Gastrocnemius medialis (tissue), 4 donors: Measurements from ENCODE around the gene SLCO1A2. TPM values are rescaled to one million over a fixed set of nuclear protein-coding genes. Genes with fewer than 3 reads are reported as not detected.

Experiments used
- ATAC-seq, 2 donors: fragments of 150-250 bp; one replicate each; pipeline ENCODE4 v1.9.1; 2016
- DNase-seq, 2 donors: peaks; one replicate each; pipeline ENCODE4 v3.0.0-alpha.2; 2019
- H3K27ac ChIP-seq, 4 donors: fragments of 200-600 bp; sonication (generic); 1 replicate in 1 of 4; 2 replicates in 3 of 4; pipeline ENCODE4 v1.5.1; 2016 to 2018; ENCODE audit warnings: mild to moderate bottlenecking in 2 of 4, moderate library complexity in 1 of 4
- H3K27me3 ChIP-seq, 3 donors: fragments of 200-600 bp; sonication (generic) in 2 of 3; 1 replicate in 1 of 3; 2 replicates in 2 of 3; pipeline versions ENCODE4 v1.5.1 to v1.6.0; 2016 to 2019; ENCODE audit warnings: mild to moderate bottlenecking in 1 of 3, moderate library complexity in 1 of 3
- H3K36me3 ChIP-seq, 2 donors: fragments of 200-600 bp; sonication (generic) in 1 of 2; one replicate each; pipeline ENCODE4 v1.5.1; 2017 to 2018
- H3K4me1 ChIP-seq, 2 donors: fragments of 200-600 bp; sonication (generic) in 1 of 2; one replicate each; pipeline ENCODE4 v1.5.1; 2016 to 2017; ENCODE audit warnings: mild to moderate bottlenecking in 2 of 2
- H3K4me3 ChIP-seq, 4 donors: fragments of 200-600 bp; sonication (generic) in 3 of 4; 1 replicate in 1 of 4; 2 replicates in 3 of 4; pipeline ENCODE4 v1.5.1; 2016 to 2019; ENCODE audit warnings: mild to moderate bottlenecking in 2 of 4
- H3K9me3 ChIP-seq, 3 donors: fragments of 200-600 bp; sonication (generic) in 2 of 3; 1 replicate in 1 of 3; 2 replicates in 2 of 3; pipeline ENCODE4 v1.5.1; 2016 to 2019
- POLR2A ChIP-seq, 2 donors: fragments of 450-650 bp; IDR thresholded peaks; one replicate each; pipeline ENCODE4 v1.6.1; 2017; ENCODE audit warnings: antibody characterized with exemption in 2 of 2, mild to moderate bottlenecking in 2 of 2, moderate library complexity in 2 of 2
- in situ Hi-C, 4 donors: fragments of 200-750 bp; cut with MboI; loops; one replicate each; pipeline versions ENCODE4 v1.15.0 to v1.8.0; 2017; ENCODE audit warnings: low sequenced_read_pairs in 4 of 4
- intact Hi-C: fragments of 100-400 bp; cut with DNase I; formaldehyde crosslinking; loops from one replicate; pipeline ENCODE4 v1.15.1; 2023; ENCODE audit warnings: low total_unique reads
- total RNA-seq, 4 donors: library from RNA; depleted of rRNA; stranded (reverse); fragments of >200 nt; gene quantifications; one replicate each; pipeline versions ENCODE4 v1.1.0 to v1.2.3, GENCODE V29; 2016
- TF ChIP-seq, protein P1 (sequence below), 5 experiments: fragments of 450-650 bp in 3 of 5; fragments of 200-600 bp in 2 of 5; sonication (generic) in 2 of 5; IDR thresholded peaks in 4 of 5; conservative IDR thresholded peaks in 1 of 5; 1 replicate in 4 of 5; 2 replicates in 1 of 5; pipeline ENCODE4 v1.5.1; 2016 to 2019; ENCODE audit warnings: antibody characterized with exemption in 5 of 5, mild to moderate bottlenecking in 3 of 5, moderate library complexity in 3 of 5

The SLCO1A2 gene
- total RNA-seq, 4 donors from 2014 or later: not detected

DNA sequence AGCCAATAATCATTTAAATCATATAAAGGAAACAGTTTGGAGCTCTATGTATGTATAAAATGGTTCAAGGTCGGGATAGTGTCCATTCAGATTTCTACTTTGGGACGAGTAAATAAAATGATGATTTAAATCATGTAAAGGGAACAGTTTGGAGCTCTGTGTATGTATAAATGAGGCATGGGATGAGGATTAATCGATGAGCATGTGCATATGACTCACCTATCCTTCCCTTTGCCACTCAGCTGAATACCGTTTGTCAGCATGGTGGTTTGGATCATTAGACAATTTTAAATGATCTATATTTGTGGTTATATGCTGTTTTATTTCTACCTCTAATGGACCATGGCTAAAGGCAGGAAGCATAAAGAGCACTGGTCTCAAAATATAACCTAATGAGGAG, 7.1 kb upstream of the SLCO1A2 start:
- in situ Hi-C loops (loop anchor here in 1 of 4 donors (25.0 kb wide), 1 partner anchor 104 kb away; no protein-coding TSS in a partner anchor), intact Hi-C loops (no loop called here)
- TF ChIP-seq, protein P1, sequence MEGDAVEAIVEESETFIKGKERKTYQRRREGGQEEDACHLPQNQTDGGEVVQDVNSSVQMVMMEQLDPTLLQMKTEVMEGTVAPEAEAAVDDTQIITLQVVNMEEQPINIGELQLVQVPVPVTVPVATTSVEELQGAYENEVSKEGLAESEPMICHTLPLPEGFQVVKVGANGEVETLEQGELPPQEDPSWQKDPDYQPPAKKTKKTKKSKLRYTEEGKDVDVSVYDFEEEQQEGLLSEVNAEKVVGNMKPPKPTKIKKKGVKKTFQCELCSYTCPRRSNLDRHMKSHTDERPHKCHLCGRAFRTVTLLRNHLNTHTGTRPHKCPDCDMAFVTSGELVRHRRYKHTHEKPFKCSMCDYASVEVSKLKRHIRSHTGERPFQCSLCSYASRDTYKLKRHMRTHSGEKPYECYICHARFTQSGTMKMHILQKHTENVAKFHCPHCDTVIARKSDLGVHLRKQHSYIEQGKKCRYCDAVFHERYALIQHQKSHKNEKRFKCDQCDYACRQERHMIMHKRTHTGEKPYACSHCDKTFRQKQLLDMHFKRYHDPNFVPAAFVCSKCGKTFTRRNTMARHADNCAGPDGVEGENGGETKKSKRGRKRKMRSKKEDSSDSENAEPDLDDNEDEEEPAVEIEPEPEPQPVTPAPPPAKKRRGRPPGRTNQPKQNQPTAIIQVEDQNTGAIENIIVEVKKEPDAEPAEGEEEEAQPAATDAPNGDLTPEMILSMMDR (IDR thresholded peaks at IDR 0.05 in 4 of 5, conservative IDR thresholded peaks at IDR 0.05 in 1 of 5): no peak
- no peak for TF ChIP-seq POLR2A (IDR thresholded peaks at IDR 0.05)
- H3K9me3 ChIP-seq: no peaks in the 10 kb centered on the region
- H3K4me3 ChIP-seq: no peak overlapping the region
- no peaks in the 10 kb centered on the region for H3K4me1 ChIP-seq
- no peak overlapping the region for H3K27ac ChIP-seq
- no peaks in the 10 kb centered on the region for H3K36me3 ChIP-seq
- ATAC-seq (no peak), DNase-seq (no peak)
- H3K27me3 ChIP-seq: no peaks in the 10 kb centered on the region

DNA sequence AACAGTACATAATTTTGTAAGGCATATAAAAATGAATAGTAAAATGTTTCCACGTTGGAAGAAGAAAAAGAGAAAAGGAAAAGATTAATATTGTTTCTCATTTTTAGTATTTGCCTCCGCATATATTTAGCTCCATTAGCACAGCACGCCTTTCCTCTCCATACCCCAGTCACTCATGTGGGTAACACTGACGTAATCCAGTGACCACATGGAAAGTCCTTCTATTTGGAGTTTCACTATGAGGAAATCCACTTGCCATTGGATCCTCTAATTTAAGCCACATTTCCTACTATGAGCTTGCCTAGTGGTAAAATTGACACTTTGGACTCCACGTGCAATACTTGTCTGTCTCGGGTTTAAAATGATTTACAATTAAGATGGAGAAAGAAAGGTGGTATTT, 5.7 kb upstream of the SLCO1A2 start:
- in situ Hi-C loops: loop anchor here in 1 of 4 donors (25.0 kb wide), 1 partner anchor 103 kb away; no protein-coding TSS in a partner anchor
- Histone ChIP-seq H3K36me3 (no peaks in the 10 kb centered on the region), H3K4me1 (no peaks in the 10 kb centered on the region), H3K27ac (no peak overlapping the region), H3K27me3 (no peaks in the 10 kb centered on the region), H3K9me3 (no peaks in the 10 kb centered on the region), H3K4me3 (no peak overlapping the region)
- ATAC-seq (no peak), DNase-seq (no peak)
- TF ChIP-seq, protein P1 (IDR thresholded peaks at IDR 0.05 in 4 of 5, conservative IDR thresholded peaks at IDR 0.05 in 1 of 5): no peak
- no peak for TF ChIP-seq POLR2A (IDR thresholded peaks at IDR 0.05)
- intact Hi-C loops: no loop called here

DNA sequence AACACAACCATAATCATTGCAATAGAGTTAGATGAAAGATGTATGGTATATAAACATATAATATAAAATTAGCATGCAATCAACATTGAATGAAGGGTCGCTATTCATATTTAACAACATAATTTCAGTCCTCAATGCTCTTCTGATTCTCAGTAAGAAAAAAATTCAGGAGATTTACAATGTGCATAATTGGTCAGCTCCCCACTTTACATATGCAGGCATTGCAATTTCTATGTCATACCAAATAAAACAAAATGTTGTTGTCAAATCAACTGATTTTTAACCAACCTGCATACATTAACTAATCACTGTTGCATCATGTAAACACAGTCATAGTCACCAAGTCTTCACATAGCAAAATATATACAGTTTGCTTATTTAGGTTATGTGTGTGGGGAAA, 5.2 kb upstream of the SLCO1A2 start:
- H3K36me3 ChIP-seq: no peaks in the 10 kb centered on the region
- intact Hi-C loops: no loop called here
- in situ Hi-C loops: loop anchor here in 1 of 4 donors (25.0 kb wide), 1 partner anchor 103 kb away; no protein-coding TSS in a partner anchor
- no peak overlapping the region for H3K4me3 ChIP-seq
- TF ChIP-seq, protein P1 (IDR thresholded peaks at IDR 0.05 in 4 of 5, conservative IDR thresholded peaks at IDR 0.05 in 1 of 5): no peak
- TF ChIP-seq POLR2A (IDR thresholded peaks at IDR 0.05): no peak
- no peaks in the 10 kb centered on the region for H3K9me3 ChIP-seq
- H3K4me1 ChIP-seq: no peaks in the 10 kb centered on the region
- H3K27ac ChIP-seq: no peak overlapping the region
- DNase-seq (no peak), ATAC-seq (no peak)
- no peaks in the 10 kb centered on the region for H3K27me3 ChIP-seq

DNA sequence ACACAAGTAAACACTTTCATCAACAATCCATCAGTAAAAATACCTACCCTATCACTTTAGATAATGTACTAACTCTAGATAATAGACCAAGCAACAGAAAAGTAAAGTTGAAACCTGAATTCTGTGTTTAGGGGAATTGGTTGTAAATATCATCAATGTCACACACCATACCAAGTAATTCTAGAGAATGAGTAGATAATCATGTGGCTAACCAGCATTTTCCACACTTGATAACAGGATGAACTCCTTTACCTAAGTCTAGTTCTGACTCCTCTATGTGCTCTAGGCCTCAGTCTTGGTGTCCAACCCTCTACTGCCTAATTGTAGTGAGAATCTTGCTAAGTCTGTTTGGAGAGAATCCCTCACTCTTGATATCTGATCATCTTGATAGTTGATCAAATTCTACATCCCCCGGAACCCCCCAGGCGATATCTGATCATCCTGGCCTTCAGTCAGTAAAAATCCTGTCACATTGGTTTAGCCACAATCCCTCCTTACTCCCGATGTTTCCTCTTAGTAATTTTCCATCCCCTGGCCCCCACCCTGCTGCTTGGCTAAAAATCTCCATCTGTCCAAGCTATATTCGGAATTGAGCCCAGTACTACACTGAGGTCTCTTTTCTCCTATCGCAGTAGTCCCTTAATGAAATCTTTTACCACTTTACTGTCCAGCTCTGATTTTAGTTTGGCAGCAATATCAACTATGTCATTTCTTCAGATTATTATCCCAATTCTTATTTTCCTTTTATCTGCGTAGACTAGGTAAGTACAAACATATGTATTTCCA, 3.4 kb upstream of the SLCO1A2 start:
- in situ Hi-C loops: loop anchor here in 1 of 4 donors (25.0 kb wide), 1 partner anchor 101 kb away; no protein-coding TSS in a partner anchor
- H3K4me3 ChIP-seq: no peak overlapping the region
- no peak for TF ChIP-seq POLR2A (IDR thresholded peaks at IDR 0.05)
- TF ChIP-seq, protein P1 (IDR thresholded peaks at IDR 0.05 in 4 of 5, conservative IDR thresholded peaks at IDR 0.05 in 1 of 5): no peak
- DNase-seq (no peak), ATAC-seq (no peak)
- H3K4me1 ChIP-seq: no peaks in the 10 kb centered on the region
- no peaks in the 10 kb centered on the region for H3K27me3 ChIP-seq
- H3K27ac ChIP-seq: no peak overlapping the region
- H3K9me3 ChIP-seq: no peaks in the 10 kb centered on the region
- H3K36me3 ChIP-seq: no peaks in the 10 kb centered on the region
- intact Hi-C loops: no loop called here
